IPS-20b (cell line): ENCODE measurements around the gene CUTA.

ENCODE experiments used
- H3K27ac ChIP-seq: one replicate; pipeline ENCODE4 v1.5.1; 2013; ENCODE audit warnings: low read length
- H3K27me3 ChIP-seq: 2 replicates; pipeline ENCODE4 v1.6.1; 2013; ENCODE audit warnings: mild to moderate bottlenecking, low read length, inconsistent platforms; ENCODE audit not compliant: insufficient read depth
- H3K36me3 ChIP-seq: 2 replicates; pipeline ENCODE4 v1.6.1; 2013; ENCODE audit warnings: low read depth, mild to moderate bottlenecking, inconsistent platforms, low read length, moderate library complexity; ENCODE audit not compliant: insufficient read depth
- H3K4me1 ChIP-seq: 2 replicates; pipeline ENCODE4 v1.6.1; 2013; ENCODE audit warnings: mild to moderate bottlenecking, control low read depth, inconsistent platforms, low read length, moderate library complexity; ENCODE audit not compliant: insufficient read depth
- H3K4me3 ChIP-seq: 2 replicates; pipeline ENCODE4 v1.5.1; 2013; ENCODE audit warnings: mild to moderate bottlenecking, low read length, inconsistent platforms
- H3K9ac ChIP-seq: 2 replicates; pipeline ENCODE4 v1.6.1; 2013; ENCODE audit warnings: low read depth, mild to moderate bottlenecking, inconsistent platforms, low read length, moderate library complexity
- H3K9me3 ChIP-seq: 2 replicates; pipeline ENCODE4 v1.6.1; 2013; ENCODE audit warnings: mild to moderate bottlenecking, low read depth, low read length, inconsistent platforms; ENCODE audit not compliant: insufficient read depth

The CUTA gene

DNA sequence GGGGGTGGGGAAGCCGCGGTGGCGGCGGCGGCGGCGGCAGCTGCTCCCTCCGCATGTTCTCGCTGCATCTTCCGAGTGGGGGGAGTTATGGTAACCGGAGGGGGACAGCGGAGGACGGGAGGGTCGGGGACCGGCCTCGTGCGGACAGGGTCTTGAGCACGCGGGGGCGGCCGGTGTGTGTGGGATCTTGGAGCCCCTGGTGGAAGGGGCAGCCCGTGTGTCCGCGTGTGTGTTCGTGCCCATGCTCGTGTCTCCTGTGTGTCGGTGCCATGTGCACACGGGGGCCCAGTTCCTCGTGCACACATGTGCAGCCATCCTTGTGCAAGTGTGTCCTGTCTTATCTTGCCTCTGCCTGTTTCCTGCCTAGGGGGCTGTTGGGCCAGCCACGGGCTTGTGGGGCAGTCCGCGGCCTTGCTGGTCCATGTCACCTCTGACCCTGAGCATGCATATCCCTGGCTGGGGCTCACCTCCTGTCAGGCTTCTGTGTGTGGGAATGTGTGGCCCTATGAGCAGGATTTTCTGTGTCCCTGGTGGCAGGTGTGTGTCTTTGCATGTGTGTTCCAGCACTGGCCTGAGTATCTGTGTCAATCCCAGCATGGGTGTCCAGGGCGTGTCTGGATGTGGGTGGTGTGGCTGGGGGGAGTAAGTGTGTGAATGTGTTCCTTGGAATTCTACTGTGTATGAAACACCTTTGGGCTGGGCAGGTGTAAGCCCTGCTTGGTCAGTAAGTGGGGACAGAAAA lies 10.5 kb upstream of the CUTA start:
- Histone ChIP-seq H3K27ac (no peak overlapping the region), H3K36me3 (peaks cover 22% of the 10 kb centered on the region), H3K4me3 (peak overlapping the region; percentile 61), H3K27me3 (no peaks in the 10 kb centered on the region), H3K9ac (peak overlapping the region; percentile 57; the same call in 1 of the 2 replicates), H3K9me3 (no peaks in the 10 kb centered on the region), H3K4me1 (peaks cover 56% of the 10 kb centered on the region)

DNA sequence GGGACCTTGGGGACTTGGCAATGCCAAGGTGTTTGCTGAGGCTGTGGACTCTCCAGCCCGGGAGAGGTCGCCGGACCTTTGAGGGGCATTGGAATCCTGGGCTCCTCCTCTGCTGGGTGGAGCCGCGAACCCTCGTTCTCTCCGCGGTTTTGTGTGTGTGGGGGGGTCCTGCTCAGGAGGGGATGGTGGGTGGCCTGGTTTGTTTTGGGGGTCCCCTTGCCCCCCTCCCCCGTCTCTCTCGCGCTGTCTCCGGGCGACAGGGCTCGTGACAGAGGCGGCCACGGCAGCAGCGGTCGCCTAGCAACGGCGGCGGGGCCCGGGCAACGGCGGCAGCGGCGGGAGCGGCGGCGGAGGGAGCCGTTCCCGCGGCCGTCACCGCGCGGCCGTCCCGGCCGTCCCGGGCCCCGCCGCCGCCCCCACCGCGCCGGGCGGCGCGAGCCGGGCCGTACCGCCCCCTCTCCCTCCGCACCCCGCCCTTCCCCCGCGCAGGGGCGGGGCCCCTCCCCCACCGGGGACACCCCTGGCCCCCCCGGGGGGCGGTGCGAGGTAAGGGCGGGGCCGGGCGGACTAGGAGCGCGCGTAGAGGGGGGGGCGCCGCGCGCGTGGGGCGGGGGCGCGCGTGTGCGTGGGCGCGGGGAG lies 9.8 kb upstream of the CUTA start:
- Histone ChIP-seq H3K4me1 (peaks cover 50% of the 10 kb centered on the region), H3K9ac (peak overlapping the region; percentile 69; the same call in 1 of the 2 replicates), H3K27ac (no peak overlapping the region)

DNA sequence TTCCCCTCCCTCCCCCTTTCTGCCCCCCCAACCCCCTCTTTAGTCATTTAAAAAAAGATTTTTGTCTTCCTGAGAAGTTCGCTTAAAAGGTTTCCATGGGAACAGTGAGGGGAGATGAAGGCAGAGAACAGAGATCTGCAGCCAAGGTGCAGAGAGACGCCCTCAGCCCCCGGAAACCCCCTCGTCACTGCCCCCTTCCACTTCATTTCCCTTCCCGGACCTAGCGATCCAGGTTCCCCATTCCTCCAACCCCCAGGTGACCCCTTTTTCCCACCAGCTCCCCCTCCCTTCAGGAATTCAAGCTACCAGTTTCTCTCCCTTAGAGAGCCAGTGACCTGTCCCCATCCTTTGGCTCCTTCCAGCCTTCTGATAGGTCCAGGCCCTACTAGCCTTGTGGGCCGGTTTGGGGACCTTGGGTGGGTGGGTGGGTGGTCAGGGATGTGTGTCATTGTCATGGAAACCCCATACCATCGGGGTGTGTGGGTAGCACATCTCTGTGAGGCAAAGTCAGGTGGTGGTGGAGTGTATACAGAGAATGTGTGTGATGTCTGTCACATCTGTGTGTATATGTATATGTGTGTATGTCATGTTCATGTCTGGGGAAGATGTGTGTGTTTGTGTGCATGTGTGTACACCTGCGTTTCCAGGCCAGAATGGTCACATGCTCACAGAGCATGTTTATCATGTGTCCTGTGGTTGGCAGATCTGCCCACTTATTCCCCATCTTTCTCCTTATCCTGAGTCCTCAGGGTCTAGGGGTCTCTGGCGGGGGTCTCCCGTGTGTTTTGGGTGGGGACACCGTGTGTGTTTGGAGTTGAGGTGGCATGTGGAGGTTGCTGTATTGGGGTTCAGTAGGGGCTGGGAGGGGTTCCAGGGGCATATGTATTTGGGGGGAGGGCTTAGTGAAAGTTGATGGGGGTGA lies 8.9 kb upstream of the CUTA start:
- peaks cover 27% of the 10 kb centered on the region for H3K36me3 ChIP-seq
- H3K9ac ChIP-seq = peak overlapping the region; percentile 69; the same call in 1 of the 2 replicates
- peaks cover 44% of the 10 kb centered on the region for H3K4me1 ChIP-seq
- H3K9me3 ChIP-seq = no peaks in the 10 kb centered on the region
- H3K27me3 ChIP-seq = no peaks in the 10 kb centered on the region
- H3K27ac ChIP-seq = no peak overlapping the region
- peak overlapping the region; percentile 81 for H3K4me3 ChIP-seq

More for the DNA sequence above, 9.8 kb upstream of the CUTA start:
- H3K36me3 ChIP-seq = peaks cover 24% of the 10 kb centered on the region
- H3K4me3 ChIP-seq = peak overlapping the region; percentile 81
- no peaks in the 10 kb centered on the region for H3K27me3 ChIP-seq
- no peaks in the 10 kb centered on the region for H3K9me3 ChIP-seq

DNA sequence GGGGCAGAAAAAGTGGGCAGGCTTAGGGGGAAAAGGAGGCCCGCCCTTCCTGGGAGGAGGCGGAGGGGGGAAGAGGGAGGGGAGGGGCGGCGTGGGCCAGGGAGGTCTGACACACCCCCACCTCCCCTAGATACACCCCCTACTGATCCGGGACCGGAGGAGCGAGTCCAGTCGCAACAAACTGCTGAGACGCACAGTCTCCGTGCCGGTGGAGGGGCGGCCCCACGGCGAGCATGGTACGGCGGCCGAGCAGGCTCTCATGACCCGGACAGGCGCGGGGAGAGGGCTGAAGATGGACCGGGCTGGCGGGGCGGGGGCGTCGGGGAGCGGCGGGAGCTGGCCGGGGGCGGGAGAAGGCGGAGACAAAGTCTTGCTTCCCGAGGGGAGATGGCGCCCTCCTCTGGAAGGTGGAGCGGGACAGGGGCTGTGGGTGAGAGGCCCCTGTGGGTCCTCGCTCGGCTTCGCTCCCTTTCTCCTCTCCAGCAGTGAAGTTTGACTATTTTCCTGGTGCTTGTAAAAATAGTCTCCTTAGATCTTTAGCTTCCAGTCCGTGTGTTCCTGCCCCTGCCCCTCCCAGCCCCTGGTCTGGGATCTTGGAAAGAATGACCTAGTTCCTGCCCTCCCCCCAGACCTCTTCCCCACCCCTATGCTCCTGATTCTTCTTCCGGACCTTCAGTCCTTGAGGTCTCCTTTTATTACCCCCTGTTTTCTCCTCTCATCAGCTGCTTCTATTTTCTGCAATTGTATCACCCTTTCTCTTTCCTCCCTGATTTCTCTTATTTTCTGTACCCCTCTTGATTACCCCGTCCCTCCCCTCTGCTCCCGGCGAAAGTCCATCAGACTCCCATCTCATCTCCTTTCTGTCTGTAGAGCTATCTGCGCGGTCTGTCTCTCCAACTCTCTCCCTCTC lies 8.0 kb upstream of the CUTA start:
- peaks cover 27% of the 10 kb centered on the region for H3K36me3 ChIP-seq
- peaks cover 40% of the 10 kb centered on the region for H3K4me1 ChIP-seq
- peak overlapping the region; percentile 78 for H3K4me3 ChIP-seq
- H3K9ac ChIP-seq = peak overlapping the region; percentile 81; the same call in 1 of the 2 replicates
- H3K27ac ChIP-seq = peak overlapping the region; percentile 82
- H3K9me3 ChIP-seq = no peaks in the 10 kb centered on the region
- no peaks in the 10 kb centered on the region for H3K27me3 ChIP-seq

DNA sequence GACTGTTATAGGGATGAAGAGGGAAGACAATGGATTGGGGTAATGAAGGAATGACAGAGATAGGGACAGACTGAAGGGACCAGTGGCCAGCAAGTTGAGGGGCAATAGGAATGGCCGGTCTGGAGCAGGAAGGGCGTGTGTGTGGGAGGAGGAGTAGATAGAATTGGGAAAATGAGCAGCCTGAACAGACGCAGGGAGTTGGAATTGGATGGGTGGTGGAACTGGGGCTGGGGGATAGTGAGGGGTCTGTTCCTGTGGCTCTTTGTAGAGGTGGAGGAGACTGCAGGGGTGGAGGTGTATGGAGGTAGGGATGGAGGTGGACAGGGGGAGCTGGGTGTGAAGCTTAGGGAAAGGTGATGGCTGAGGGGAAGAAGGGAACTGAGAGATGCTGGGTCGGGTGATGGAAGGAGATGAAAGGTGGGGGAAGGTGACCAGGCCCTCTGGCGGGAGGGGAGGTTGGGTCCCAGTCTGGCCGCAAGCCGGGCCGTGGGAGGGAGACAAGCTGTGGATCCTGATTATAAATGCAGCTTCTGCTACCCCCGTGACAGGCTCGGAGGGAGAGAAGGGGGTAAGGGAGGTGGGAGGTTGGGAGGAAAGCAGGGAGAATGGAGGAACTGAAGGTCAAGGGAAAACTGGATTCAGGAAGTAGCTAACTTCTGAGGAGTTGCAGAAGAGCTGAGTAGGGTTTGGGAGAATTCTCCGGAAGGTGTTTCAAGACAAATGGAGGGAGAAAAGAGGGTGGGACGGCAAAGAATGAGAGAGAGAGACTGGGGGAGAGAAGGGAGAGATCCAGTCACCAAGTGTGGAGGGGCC lies 7.2 kb upstream of the CUTA start:
- Histone ChIP-seq H3K4me1 (peaks cover 33% of the 10 kb centered on the region), H3K36me3 (peaks cover 27% of the 10 kb centered on the region), H3K27ac (peak overlapping the region; percentile 82), H3K27me3 (no peaks in the 10 kb centered on the region), H3K9ac (peak overlapping the region; percentile 81; the same call in 1 of the 2 replicates), H3K9me3 (no peaks in the 10 kb centered on the region), H3K4me3 (peak overlapping the region; percentile 78)

DNA sequence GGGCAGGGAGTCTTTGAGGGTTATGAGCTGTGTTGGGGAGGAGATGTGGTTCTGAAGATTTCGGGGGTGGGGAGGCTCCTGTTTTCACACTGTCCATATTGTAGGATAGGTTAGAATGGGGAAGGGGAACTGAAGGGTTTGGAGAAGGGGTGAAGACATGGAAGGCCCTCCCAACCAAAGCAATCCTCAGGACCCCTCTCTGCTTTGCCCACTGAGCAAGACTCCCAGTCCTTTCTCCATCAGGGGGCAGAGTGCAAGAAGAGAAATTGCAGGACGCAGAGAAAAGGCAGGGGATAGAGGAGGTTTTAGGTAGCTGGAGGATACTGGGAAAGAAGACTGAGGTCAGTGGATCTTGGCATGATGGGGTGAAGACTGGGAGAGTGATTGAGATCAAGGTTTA lies 5.9 kb upstream of the CUTA start:
- peaks cover 27% of the 10 kb centered on the region for H3K36me3 ChIP-seq
- H3K9ac ChIP-seq = no peak overlapping the region
- H3K4me1 ChIP-seq = peaks cover 30% of the 10 kb centered on the region
- H3K9me3 ChIP-seq = no peaks in the 10 kb centered on the region
- no peak overlapping the region for H3K4me3 ChIP-seq
- no peaks in the 10 kb centered on the region for H3K27me3 ChIP-seq
- no peak overlapping the region for H3K27ac ChIP-seq

DNA sequence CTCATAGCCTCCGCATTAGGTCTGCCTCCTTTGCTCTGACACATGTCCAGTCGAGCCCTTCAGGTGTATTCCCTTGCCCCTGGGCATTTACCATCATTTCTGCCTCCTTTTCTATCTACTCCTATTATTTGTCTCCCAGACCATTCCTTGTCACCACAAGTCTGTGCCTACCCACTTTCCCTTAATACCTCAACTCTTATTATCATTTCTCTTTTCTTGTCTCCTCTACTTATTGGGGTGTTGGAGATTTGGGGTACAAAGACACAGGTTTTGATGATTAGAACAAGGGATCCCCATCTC lies 3.4 kb upstream of the CUTA start:
- H3K27me3 ChIP-seq = no peaks in the 10 kb centered on the region
- H3K9ac ChIP-seq = peak overlapping the region; percentile 89; the same call in 1 of the 2 replicates
- H3K27ac ChIP-seq = no peak overlapping the region
- H3K4me3 ChIP-seq = peak overlapping the region; percentile 83; the same call in 1 of the 2 replicates
- peaks cover 32% of the 10 kb centered on the region for H3K36me3 ChIP-seq
- H3K4me1 ChIP-seq = peaks cover 27% of the 10 kb centered on the region
- H3K9me3 ChIP-seq = no peaks in the 10 kb centered on the region

DNA sequence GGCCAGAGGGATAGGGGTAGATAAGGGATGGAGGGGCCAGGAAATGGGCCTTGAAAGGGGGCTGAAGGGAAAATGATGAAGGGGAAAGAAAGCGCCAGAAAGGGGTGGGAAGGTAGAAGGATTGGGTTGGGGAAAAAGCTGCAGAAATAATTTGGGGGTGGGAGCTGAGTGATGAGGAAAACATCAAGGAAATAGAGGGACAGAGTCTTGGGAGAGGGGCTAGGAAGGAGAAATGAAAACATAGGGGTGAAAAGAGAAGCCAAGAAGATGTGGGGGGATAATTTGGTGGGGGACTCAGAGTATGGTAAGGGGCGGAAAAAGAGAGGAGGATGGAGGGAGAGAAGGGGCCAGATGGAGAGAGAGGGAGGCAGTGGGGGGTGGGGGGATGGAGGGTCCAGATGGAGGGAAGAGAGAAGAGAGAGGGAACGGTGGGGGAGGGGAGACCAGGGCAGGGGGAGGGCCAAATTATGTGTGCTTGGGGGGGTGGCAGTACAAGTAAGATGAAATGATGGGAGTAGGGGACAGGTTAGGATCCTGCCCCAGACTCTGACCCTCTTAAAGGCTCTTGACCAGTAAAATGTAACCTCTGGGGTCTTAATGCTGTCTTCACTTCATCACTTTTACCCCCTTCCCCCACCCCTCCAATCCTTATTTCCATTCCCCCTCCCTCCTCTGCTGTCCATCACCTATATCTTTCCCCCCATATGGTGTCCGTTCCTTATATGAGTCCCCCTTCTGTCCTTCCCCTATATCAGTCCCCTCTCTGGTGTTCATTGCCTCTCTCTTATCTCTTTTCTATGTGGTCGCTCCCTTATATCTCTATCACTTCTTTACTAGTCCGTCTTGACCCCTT lies 2.8 kb upstream of the CUTA start:
- Histone ChIP-seq H3K4me3 (peak overlapping the region; percentile 83), H3K27me3 (no peaks in the 10 kb centered on the region), H3K9ac (peak overlapping the region; percentile 89; the same call in 1 of the 2 replicates), H3K27ac (no peak overlapping the region), H3K9me3 (no peaks in the 10 kb centered on the region), H3K36me3 (peaks cover 36% of the 10 kb centered on the region), H3K4me1 (peaks cover 31% of the 10 kb centered on the region)

DNA sequence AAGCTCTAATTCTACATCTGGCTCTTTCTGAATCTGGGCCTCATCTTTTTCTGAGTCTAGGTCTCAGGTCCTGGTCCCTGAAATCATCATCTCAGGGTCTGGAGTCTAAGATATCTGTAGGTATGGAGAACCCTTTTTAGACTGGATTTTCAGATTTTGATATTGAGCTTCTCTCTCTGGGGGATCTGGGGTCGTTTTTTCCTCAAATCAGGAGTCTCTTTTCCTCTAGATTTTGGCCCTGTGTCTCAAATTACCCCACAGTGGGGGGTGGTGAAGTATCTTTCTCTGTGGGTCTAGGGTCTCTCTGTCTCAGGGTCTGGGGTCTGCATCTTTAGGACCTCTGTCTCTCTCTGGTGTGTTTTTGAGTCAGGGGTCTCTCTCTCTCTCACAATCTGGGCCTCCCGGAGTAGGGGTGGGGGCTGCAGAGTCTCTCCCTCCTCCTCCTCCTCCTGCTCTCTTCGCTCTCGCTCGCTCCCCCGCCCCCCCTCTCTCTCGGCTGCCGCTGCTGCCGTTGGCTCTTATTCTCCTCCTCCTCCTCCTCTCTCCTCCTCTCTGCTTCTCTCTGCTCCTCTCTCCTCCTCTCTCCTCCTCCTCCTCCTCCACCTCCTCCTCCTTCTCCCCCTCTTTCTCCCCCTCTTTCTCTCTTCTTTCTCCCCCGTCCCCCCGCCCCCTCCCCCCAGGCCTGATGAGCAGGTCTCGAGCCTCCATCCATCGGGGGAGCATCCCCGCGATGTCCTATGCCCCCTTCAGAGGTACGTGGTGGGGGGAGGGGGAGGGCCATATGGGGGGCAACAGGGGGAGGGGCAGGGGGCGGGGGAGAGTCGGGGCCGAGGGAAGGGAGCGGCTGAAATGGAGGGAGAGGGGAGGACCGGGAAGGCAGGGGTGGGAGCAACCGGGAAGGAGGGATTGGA lies 1.9 kb upstream of the CUTA start, which contains the start of gene SYNGAP1:
TSS of gene SYNGAP1 (plus strand) at position 486 of the 911 bp plus-strand sequence. CDS start at position 686, 200 bp downstream.
- peak within 1 kb of the TSS; percentile 89; the same call in 1 of the 2 replicates for H3K9ac ChIP-seq
- peaks cover 25% of the 10 kb centered on the region for H3K4me1 ChIP-seq

More for the DNA sequence above, 1.9 kb upstream of the CUTA start, which contains the start of gene SYNGAP1:
- Histone ChIP-seq H3K27ac (peak within 1 kb of the TSS; percentile 93), H3K36me3 (peaks cover 45% of the 10 kb centered on the region), H3K4me3 (peak within 1 kb of the TSS; percentile 91), H3K27me3 (no peaks in the 10 kb centered on the region), H3K9me3 (no peaks in the 10 kb centered on the region)
